HEK293 (cell line): ENCODE results near the gene DEFB125.

Experiments
- CTCF ChIA-PET: fragments of 350-600 bp; formaldehyde crosslinking; extraction: SDS; loops from one replicate; lab custom pipeline; 2021; ENCODE audit warnings: antibody characterized with exemption; lab: Yijun Ruan, JAX
- POLR2A ChIA-PET: fragments of 300-600 bp; formaldehyde crosslinking; extraction: SDS; loops from one replicate; lab custom pipeline; 2020; ENCODE audit warnings: antibody characterized with exemption, inconsistent platforms; lab: Yijun Ruan, JAX
- H3K27ac ChIP-seq: fragments of 200-500 bp; sonication (Bioruptor generic); 2 replicates; pipeline ENCODE4 v1.5.1; 2014; ENCODE audit warnings: low read depth, low read length, control low read depth, inconsistent platforms; ENCODE audit errors: extremely low read depth
- H3K36me3 ChIP-seq, 2 experiments: fragments of 200-500 bp in 1 of 2; sonication (Bioruptor generic) in 1 of 2; 1 replicate in 1 of 2; 2 replicates in 1 of 2; pipeline ENCODE4 v1.5.1; 2014 to 2017; ENCODE audit warnings: inconsistent platforms in 2 of 2, low read length in 2 of 2; ENCODE audit not compliant: control insufficient read depth in 2 of 2, insufficient read depth in 1 of 2
- H3K4me1 ChIP-seq: fragments of 200-500 bp; sonication (Bioruptor generic); 2 replicates; pipeline ENCODE4 v1.5.1; 2014; ENCODE audit warnings: mild to moderate bottlenecking, low read length, inconsistent platforms; ENCODE audit not compliant: control insufficient read depth, insufficient read depth
- H3K4me3 ChIP-seq: 2 replicates; pipeline ENCODE4 v1.5.1; 2011; ENCODE audit warnings: low read depth, mild to moderate bottlenecking, control low read depth, low read length, moderate library complexity
- H3K9me3 ChIP-seq: fragments of 200-500 bp; sonication (Bioruptor generic); 2 replicates; pipeline ENCODE4 v1.5.1; 2014; ENCODE audit warnings: low read depth, low read length, inconsistent platforms; ENCODE audit not compliant: control insufficient read depth, insufficient read depth
- YY2 ChIP-seq: fragments of 450-650 bp; formaldehyde crosslinking; IDR thresholded peaks from 2 replicates; pipeline ENCODE4 v1.5.1; 2016; ENCODE audit warnings: missing biosample characterization, missing genetic modification characterization

Gene DEFB125

GRCh38 chr20:145877-146276 is 58.4 kb downstream of the DEFB125 start:
- Histone ChIP-seq H3K4me3 (no peak overlapping the region), H3K9me3 (no peaks in the 10 kb centered on the region), H3K27ac (no peak overlapping the region), H3K4me1 (no peaks in the 10 kb centered on the region), H3K36me3 (no peaks in the 10 kb centered on the region)
- TF ChIP-seq YY2 (tag by site-specific recombination): no peak
- POLR2A ChIA-PET: no interaction called here
- CTCF ChIA-PET: interaction anchor here (1.6 kb wide), 1 partner anchor 8 kb away, joined by 6 read pairs; no protein-coding TSS in a partner anchor
